Natural killer cell (primary cell): Measurements from ENCODE around the gene LRWD1. TPM values are rescaled to one million over a fixed set of nuclear protein-coding genes. Genes with fewer than 3 reads are reported as not detected.

Experiments used
- ATAC-seq, 3 donors: fragments of 150-1000 bp in 2 of 3; fragments of 200-7000 bp in 1 of 3; cut with Tn5 transposase; 1 replicate in 1 of 3; 2 replicates in 2 of 3; pipeline ENCODE4 v1.10.0; 2021; ENCODE audit warnings: mild to moderate bottlenecking in 2 of 3, moderate library complexity in 2 of 3
- DNase-seq, 2 donors: peaks; one replicate each; pipeline versions ENCODE4 v3.0.0 to v3.0.0-alpha.2; 2013 to 2021; ENCODE audit warnings: mixed read lengths in 1 of 2
- H3K27ac ChIP-seq: one replicate; pipeline ENCODE4 v1.5.1; 2013; ENCODE audit warnings: mild to moderate bottlenecking, low read length
- H3K27me3 ChIP-seq: one replicate; pipeline ENCODE4 v1.6.1; 2013; ENCODE audit warnings: low read length; ENCODE audit not compliant: control insufficient read depth, insufficient read depth
- H3K36me3 ChIP-seq: one replicate; pipeline ENCODE4 v1.6.1; 2013; ENCODE audit warnings: low read length; ENCODE audit not compliant: control insufficient read depth, insufficient read depth
- H3K4me1 ChIP-seq: one replicate; pipeline ENCODE4 v1.6.1; 2013; ENCODE audit warnings: low read length; ENCODE audit not compliant: control insufficient read depth, insufficient read depth
- H3K4me3 ChIP-seq: one replicate; pipeline ENCODE4 v1.5.1; 2013; ENCODE audit warnings: low read length
- H3K9me3 ChIP-seq: one replicate; pipeline ENCODE4 v1.6.1; 2013; ENCODE audit warnings: low read length; ENCODE audit not compliant: control insufficient read depth, insufficient read depth
- H3K27ac Mint-ChIP-seq, 2 donors: one replicate each; pipeline ENCODE4 v1.8.0; 2022; ENCODE audit warnings: mild to moderate bottlenecking in 2 of 2, mixed read lengths in 2 of 2, moderate library complexity in 1 of 2
- H3K27me3 Mint-ChIP-seq, 2 donors: one replicate each; pipeline ENCODE4 v1.8.0; 2022; ENCODE audit warnings: low read depth in 2 of 2, mixed read lengths in 2 of 2
- H3K36me3 Mint-ChIP-seq: one replicate; pipeline ENCODE4 v1.8.0; 2022; ENCODE audit warnings: mixed read lengths
- H3K4me1 Mint-ChIP-seq, 2 donors: one replicate each; pipeline ENCODE4 v1.8.0; 2022; ENCODE audit warnings: mixed read lengths in 2 of 2
- H3K4me3 Mint-ChIP-seq: one replicate; pipeline ENCODE4 v1.8.0; 2022; ENCODE audit warnings: mild to moderate bottlenecking, moderate library complexity, mixed read lengths
- H3K9me3 Mint-ChIP-seq, 2 donors: one replicate each; pipeline ENCODE4 v1.8.0; 2022; ENCODE audit warnings: mixed read lengths in 2 of 2
- CTCF ChIP-seq: fragments of 200-600 bp; IDR thresholded peaks from one replicate; pipeline ENCODE4 v1.8.0; 2022; ENCODE audit warnings: antibody characterized with exemption
- WGBS: methylation state at CpG from one replicate; pipeline ENCODE4 v1.1.7; 2013; ENCODE audit warnings: missing lambda C conversion rate; ENCODE audit not compliant: insufficient coverage; 5-methylcytosine and 5-hydroxymethylcytosine counted together
- intact Hi-C: fragments of 100-400 bp; cut with micrococcal nuclease; formaldehyde crosslinking; loops from one replicate; pipeline ENCODE4 v1.14.2; 2022
- total RNA-seq, 4 donors: library from RNA; stranded (reverse); fragments of 120-200 nt in 1 of 4; gene quantifications; one replicate each; pipeline versions ENCODE4 v1.2.3 to v1.2.4, GENCODE V29; 2013 to 2022

The LRWD1 gene
- total RNA-seq, 3 donors from 2014 or later (not counting 1 experiment from before 2014, with no cell fraction given), result 20.0 to 24.1 (median 20.4) TPM

GRCh38 chr7:102432442-102433218 is 32.2 kb upstream of the LRWD1 start:
- ATAC-seq, result peak; percentile 51 to 59 (median 55)
- Histone ChIP-seq H3K27me3 (no peaks in the 10 kb centered on the region), H3K4me3 (peak overlapping the region; percentile 74), H3K36me3 (peaks cover 4% of the 10 kb centered on the region), H3K9me3 (no peaks in the 10 kb centered on the region), H3K4me1 (peaks cover 68% of the 10 kb centered on the region), H3K27ac (peak overlapping the region; percentile 98)
- H3K36me3 Mint-ChIP-seq, result no peaks in the 10 kb centered on the region
- intact Hi-C loops, result loop anchor here (2.0 kb wide), 1 partner anchor 28 kb away; no protein-coding TSS in a partner anchor
- peak overlapping the region; percentile 84 to 100 for H3K27ac Mint-ChIP-seq
- no peak for DNase-seq
- peak overlapping the region; percentile 86 for H3K4me3 Mint-ChIP-seq
- H3K9me3 Mint-ChIP-seq, result no peaks in the 10 kb centered on the region
- no peak for TF ChIP-seq CTCF
- 39% methylated on average over 27 of the region's 27 CpGs for WGBS
- peaks cover 36 to 54% of the 10 kb centered on the region in 2 donors for H3K4me1 Mint-ChIP-seq
- no peaks in the 10 kb centered on the region for H3K27me3 Mint-ChIP-seq

- intact Hi-C loops, result loop anchor here (2.0 kb wide), 1 partner anchor 29 kb away; no protein-coding TSS in a partner anchor
- under 1% methylated on average over 90 of the region's 90 CpGs for WGBS
- TF ChIP-seq CTCF, result no peak
- Histone ChIP-seq H3K4me1 (peaks cover 61% of the 10 kb centered on the region), H3K27ac (peak within 1 kb of the TSS; percentile 98), H3K27me3 (no peaks in the 10 kb centered on the region), H3K9me3 (no peaks in the 10 kb centered on the region), H3K4me3 (peak within 1 kb of the TSS; percentile 94), H3K36me3 (peaks cover 4% of the 10 kb centered on the region)
- Mint-ChIP-seq H3K27me3 (no peaks in the 10 kb centered on the region), H3K36me3 (no peaks in the 10 kb centered on the region), H3K9me3 (no peaks in the 10 kb centered on the region), H3K4me3 (peak within 1 kb of the TSS; percentile 91), H3K27ac (peak within 1 kb of the TSS; percentile 84 to 100), H3K4me1 (peaks cover 36 to 52% of the 10 kb centered on the region in 2 donors)
- DNase-seq (peak; percentile 86 to 92), ATAC-seq (peak; percentile 66 to 86 (median 81))
These were observed 31.4 kb upstream of the LRWD1 start, which contains the start of gene ORAI2 for GRCh38 chr7:102433219-102434038. Gene ORAI2, plus strand, starts transcription at chr7:102433575. Its CDS starts 5,382 bp downstream, at chr7:102438957.

GRCh38 chr7:102434039-102434486 is 30.7 kb upstream of the LRWD1 start:
- H3K9me3 Mint-ChIP-seq, result no peaks in the 10 kb centered on the region
- Histone ChIP-seq H3K27me3 (no peaks in the 10 kb centered on the region), H3K27ac (peak overlapping the region; percentile 79), H3K4me3 (peak overlapping the region; percentile 94), H3K4me1 (peaks cover 59% of the 10 kb centered on the region), H3K36me3 (peaks cover 9% of the 10 kb centered on the region), H3K9me3 (no peaks in the 10 kb centered on the region)
- DNase-seq (peak; percentile 23 to 56), ATAC-seq (peak in 2 of 3 donors; percentile 3 to 7)
- intact Hi-C loops, result no loop called here
- H3K36me3 Mint-ChIP-seq, result no peaks in the 10 kb centered on the region
- 11% methylated on average over 9 of the region's 9 CpGs for WGBS
- H3K27me3 Mint-ChIP-seq, result no peaks in the 10 kb centered on the region
- peak overlapping the region; percentile 84 to 90 for H3K27ac Mint-ChIP-seq
- no peak for TF ChIP-seq CTCF
- H3K4me1 Mint-ChIP-seq, result peaks cover 36 to 50% of the 10 kb centered on the region in 2 donors
- H3K4me3 Mint-ChIP-seq, result peak overlapping the region; percentile 91
